Globus pallidus (tissue), 1 donor: Measurements from ENCODE around the gene ZBTB20.

ENCODE experiments used
- DNase-seq: peaks from one replicate; pipeline ENCODE4 v3.0.0-alpha.2; 2015; ENCODE audit warnings: low spot score

The ZBTB20 gene

DNA sequence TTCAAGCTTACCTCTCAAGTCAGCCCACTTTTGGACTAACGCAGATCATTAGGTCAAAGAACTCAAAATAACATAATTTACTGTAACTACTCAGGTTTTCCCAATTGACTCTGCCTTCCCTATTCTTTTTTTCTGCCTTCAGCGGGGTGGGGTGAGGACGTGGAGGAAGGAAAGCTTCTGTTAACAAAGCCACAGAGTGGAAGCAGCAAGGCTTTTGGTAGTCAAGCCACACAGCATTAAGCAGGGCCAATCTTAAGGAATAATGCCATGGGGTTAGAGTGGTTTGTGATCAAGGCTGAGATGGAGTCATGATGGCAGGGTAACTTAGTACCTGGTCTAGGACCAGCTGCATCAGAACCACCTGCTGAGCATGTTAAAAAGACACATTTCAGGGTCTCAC is 575.7 kb downstream of the ZBTB20 start:
- DNase-seq, result no peak

DNA sequence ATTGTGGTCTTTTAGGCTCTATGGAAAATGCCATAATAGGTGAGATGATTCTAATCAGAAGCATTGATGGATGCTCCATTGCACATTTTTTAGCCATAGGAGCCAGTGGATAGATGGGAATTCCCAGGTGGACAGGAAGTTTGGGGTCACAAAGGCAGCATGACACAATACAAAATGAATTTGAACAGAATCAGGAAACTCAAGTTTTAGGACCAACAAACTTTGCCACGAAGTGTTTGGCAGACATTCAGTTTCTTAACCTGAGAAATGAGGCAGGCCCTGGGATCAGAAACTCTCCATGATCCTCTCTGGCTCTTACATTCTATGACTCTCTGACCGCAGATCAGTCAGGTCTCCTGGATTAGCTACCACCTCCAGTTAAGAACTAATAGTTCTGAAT is 577.9 kb downstream of the ZBTB20 start:
- no peak for DNase-seq

- DNase-seq, result no peak
These were observed 579.3 kb downstream of the ZBTB20 start for GRCh38 chr3:114567771-114568170.

GRCh38 chr3:114566767-114567166 is 580.3 kb downstream of the ZBTB20 start:
- DNase-seq, result no peak

DNA sequence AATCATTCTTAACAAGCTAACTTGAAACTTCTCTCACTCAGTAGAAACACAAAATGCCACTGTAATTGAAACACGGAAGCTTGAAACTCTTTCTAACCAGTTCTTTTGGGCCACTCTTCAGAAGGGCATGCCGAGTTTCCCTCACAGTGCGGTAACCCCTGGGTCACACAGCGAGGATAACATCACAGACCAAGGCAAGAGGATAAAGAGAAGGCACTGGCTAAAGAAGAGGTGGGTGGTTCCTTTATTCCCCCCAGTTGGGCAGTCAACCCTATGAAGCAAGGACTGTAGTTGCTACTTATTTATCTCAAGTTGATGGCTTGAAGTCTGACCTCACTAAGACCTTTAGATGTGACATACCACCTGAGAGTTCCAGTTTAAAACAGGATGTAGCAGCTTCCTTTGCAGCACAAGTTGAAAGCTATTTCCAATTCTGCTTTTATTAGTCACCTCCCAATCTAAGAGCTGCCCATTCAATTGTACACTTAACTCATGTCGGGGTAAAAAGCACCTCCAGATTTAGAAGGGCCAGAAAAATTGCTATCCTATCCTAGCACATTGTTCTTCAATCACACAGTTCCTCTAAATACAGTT is 580.8 kb downstream of the ZBTB20 start:
- DNase-seq, result no peak

- DNase-seq, result no peak
These were observed 581.9 kb downstream of the ZBTB20 start for GRCh38 chr3:114565216-114565615.

GRCh38 chr3:114563720-114564119 is 583.4 kb downstream of the ZBTB20 start:
- no peak for DNase-seq

GRCh38 chr3:114562557-114562956 is 584.5 kb downstream of the ZBTB20 start:
- DNase-seq, result no peak

DNA sequence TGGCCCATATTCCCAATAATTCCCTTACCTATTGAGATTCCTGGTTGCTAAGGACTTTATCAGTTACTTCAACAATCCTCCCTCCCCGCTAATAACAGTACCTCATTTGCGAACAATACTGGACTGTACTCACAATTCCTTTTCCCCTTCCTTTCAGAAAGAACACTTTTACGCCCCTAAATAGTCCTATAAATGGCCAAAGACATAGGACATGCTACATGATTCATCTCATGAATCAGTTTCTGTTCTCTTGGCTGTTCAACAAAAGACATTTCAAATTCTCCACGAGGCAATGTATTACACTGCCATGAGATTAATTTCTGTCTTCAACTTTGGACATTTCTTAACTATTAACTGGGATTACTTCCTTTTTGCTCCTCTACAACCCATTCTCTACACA is 588.8 kb downstream of the ZBTB20 start:
- DNase-seq, result no peak

DNA sequence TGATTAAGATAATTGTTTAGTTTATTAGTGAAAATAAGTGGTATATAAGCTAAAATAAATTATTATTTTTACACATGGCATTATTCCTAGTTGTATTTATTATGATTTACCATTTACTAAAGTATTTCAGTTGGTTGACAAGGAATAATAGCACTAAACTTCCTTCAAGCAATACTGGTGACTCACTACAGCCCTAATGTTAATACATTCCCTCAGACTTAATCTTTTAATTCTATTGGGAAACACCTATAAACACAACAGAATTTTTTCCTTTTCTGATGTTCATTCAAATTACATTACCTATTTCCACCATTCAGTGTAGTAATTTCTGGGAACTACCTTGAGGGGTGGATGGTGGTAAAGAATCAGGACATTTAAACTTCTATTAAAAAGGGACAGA is 589.3 kb downstream of the ZBTB20 start:
- DNase-seq, result no peak

DNA sequence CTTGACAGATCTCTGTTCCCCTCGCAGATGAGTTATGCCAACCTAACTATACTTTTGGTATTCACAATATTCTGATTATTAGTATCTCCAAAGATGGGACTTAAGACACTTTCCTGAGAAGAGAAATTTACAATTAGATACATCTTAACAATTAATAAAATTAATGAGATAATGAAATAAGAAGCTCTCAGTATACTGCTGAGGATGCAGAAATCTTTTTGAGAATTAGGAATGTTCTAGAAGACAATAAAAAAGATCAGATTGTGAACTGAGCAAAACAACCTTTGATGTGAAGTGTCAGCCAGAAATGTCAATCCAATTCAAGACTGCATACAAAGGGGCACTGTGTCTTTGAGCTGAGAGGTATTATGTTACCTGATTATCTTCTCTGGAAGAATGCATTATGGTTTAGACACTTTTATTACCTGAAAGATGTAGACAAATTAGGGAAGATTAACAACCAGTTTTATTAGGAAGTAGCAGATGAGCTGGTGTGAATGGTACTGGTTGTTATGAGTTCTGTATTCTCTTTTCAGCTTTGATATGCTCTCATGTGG is 590.4 kb downstream of the ZBTB20 start:
- no peak for DNase-seq

- DNase-seq, result no peak
These were observed 592.4 kb downstream of the ZBTB20 start for GRCh38 chr3:114554731-114555130.

- no peak for DNase-seq
These were observed 593.0 kb downstream of the ZBTB20 start for GRCh38 chr3:114553949-114554593.

DNA sequence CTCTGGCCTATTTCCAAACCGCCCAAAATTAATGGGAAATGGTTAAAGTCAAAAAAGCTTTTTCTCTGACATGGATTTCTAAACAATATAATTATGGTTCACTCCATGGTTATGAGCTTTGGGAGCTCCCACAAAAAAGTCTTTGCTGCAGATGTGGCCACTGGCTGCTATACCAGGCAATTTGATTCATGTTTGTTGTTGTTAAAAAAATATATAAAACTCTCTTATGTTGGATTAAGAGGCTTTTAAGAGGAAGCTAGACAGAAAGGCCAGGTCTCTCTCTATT is 594.6 kb downstream of the ZBTB20 start:
- no peak for DNase-seq

GRCh38 chr3:114551770-114552526 is 595.1 kb downstream of the ZBTB20 start:
- DNase-seq, result no peak

DNA sequence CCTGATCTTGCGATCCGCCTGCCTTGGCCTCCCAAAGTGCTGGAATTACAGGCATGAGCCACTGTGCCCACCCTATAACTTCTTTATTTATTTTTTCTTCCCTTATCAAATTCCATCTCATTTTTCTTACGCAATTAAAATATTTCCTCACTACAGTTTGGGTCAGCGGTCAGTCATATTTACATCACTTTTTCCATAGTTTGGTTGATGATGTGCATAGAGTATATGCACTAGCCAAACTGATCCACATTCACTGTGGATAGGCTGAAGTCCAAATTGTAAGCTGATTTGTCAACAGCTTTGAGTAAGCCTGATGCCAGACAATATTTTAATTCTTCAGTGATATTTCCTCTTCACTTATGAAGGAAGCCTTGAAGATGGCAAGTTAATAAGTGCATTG is 596.9 kb downstream of the ZBTB20 start:
- DNase-seq, result no peak

DNA sequence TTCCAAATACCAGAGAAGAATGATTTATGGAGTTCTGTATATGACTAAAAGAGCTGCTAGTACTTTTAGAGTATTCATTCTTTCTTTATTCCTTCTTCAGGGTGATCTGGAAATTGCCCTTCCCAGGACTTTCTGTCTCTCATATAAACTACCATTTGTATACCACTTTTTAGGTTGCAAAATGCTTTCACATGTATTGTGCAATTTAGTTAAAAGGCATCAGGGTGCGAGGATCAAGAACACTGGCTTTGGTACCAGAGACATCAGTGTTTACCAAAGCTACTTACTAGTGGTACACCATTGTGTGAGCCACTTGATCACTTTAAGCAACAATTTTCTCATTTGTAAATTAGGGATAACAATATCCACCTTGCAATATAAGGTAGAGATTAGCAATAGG is 601.9 kb downstream of the ZBTB20 start:
- DNase-seq, result no peak

- no peak for DNase-seq
These were observed 604.7 kb downstream of the ZBTB20 start for GRCh38 chr3:114542359-114542758.

DNA sequence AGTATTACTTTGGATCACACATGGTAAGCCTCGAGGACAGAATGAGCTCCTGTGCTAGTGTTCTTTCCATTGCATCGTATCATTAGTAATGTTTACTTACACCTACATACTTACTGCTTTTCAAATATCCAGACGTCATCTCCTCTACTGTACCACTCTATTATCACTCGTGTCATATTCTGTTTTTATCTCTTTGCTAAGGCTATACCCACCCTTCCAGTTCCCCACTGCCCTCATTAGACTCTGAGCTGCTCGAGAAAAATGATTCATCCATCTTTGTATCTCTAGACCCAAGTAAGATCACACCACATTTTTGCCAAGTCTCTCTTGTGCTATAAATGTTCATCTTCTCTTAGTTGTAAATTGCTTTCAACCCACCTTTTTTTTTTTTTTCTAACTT is 607.6 kb downstream of the ZBTB20 start:
- no peak for DNase-seq

- no peak for DNase-seq
These were observed 608.9 kb downstream of the ZBTB20 start for GRCh38 chr3:114538211-114538610.

GRCh38 chr3:114528517-114528916 is 618.6 kb downstream of the ZBTB20 start:
- no peak for DNase-seq

DNA sequence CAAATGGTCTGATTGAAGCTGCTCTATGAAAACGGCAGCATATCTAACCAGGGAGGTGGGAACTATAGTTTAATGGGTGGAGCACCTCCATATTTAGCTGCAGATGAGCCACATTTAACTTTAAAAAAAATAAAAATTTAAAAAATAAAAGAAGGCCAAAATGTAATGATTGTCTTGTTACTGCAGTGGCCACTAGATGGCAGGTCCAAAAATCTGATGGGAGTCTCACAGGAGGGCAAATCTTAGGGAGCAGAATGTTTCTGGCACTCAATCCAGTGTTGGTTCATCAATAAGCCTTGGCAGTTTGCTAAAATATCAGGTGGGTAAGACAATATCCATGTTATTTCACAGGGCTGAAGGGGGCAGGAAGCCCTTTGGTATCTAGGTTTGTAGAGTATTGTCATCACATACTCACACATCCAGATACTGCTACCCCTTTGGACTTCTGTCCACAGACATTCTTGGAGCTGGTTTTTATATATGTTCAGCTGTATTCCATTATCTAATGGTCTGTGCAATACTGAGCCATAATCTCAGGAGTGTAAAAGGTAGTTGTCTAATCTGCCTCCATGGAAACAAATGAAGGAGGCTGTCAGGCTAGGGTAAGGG is 619.9 kb downstream of the ZBTB20 start:
- DNase-seq, result peak; percentile 11

DNA sequence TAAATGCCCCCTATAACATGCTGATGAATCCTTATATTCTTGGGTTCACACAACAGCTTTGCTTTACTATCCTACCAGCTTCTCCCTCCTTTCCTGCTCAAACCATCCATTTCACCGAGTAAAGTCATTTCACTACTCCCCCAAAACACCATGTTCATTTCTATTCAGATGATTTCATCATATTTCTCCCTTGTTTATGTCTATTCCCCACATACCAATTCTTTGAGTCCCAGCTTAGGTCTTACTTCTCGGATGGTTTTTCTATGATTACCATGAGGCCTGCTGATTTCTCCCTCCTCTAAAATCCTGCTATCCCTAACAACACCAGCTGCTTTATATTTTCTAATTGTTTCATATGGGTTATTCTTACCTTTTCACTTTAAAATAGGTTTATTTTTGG is 621.8 kb downstream of the ZBTB20 start:
- no peak for DNase-seq
